Calu3 (cell line): Measurements from ENCODE around the gene FUZ. TPM values are rescaled to one million over a fixed set of nuclear protein-coding genes. Genes with fewer than 3 reads are reported as not detected.

Experiments
- BruUV-seq: library from RNA; stranded (reverse); fragments of 400-500 nt; replicated peaks from 2 replicates; lab custom pipeline; 2021; lab: Mats Ljungman, UMichigan
- CTCF ChIA-PET: fragments of 300-600 bp; sonication (Branson Sonifier 250); formaldehyde crosslinking; loops from one replicate; lab custom pipeline; 2022; ENCODE audit warnings: antibody characterized with exemption; lab: Charles Lee
- DNase-seq: peaks from one replicate; pipeline ENCODE4 v3.0.0; 2022
- H3K27ac Mint-ChIP-seq: one replicate; pipeline ENCODE4 v1.8.0; 2022; ENCODE audit warnings: mixed read lengths; ENCODE audit not compliant: unreplicated experiment
- H3K27me3 Mint-ChIP-seq: one replicate; pipeline ENCODE4 v1.8.0; 2022; ENCODE audit warnings: mixed read lengths; ENCODE audit not compliant: unreplicated experiment
- H3K36me3 Mint-ChIP-seq: one replicate; pipeline ENCODE4 v1.8.0; 2022; ENCODE audit warnings: mild to moderate bottlenecking, moderate library complexity, mixed read lengths; ENCODE audit not compliant: insufficient read depth, unreplicated experiment
- H3K4me1 Mint-ChIP-seq: one replicate; pipeline ENCODE4 v1.8.0; 2022; ENCODE audit warnings: mild to moderate bottlenecking, low read depth, mixed read lengths; ENCODE audit not compliant: unreplicated experiment
- H3K4me3 Mint-ChIP-seq: one replicate; pipeline ENCODE4 v1.8.0; 2022; ENCODE audit warnings: mild to moderate bottlenecking, low read depth, moderate library complexity, mixed read lengths; ENCODE audit not compliant: unreplicated experiment
- H3K9me3 Mint-ChIP-seq: one replicate; pipeline ENCODE4 v1.8.0; 2022; ENCODE audit warnings: low read depth, mixed read lengths; ENCODE audit not compliant: unreplicated experiment
- CTCF ChIP-seq: fragments of 200-600 bp; IDR thresholded peaks from one replicate; pipeline ENCODE4 v1.8.0; 2022; ENCODE audit warnings: antibody characterized with exemption; ENCODE audit not compliant: unreplicated experiment
- intact Hi-C: fragments of 100-400 bp; cut with micrococcal nuclease; formaldehyde crosslinking; loops from one replicate; pipeline ENCODE4 v1.10.0; 2022; ENCODE audit not compliant: unreplicated experiment
- total RNA-seq: library from RNA; stranded (reverse); gene quantifications from 2 replicates; pipeline ENCODE4 v1.2.3, GENCODE V29; 2022

Gene FUZ
- total RNA-seq, 1 experiment from 2014 or later = 12.2 TPM

- TSS peak; percentile 26 for BruUV-seq
- DNase-seq = no peak
- H3K4me3 Mint-ChIP-seq = no peak overlapping the region
- TF ChIP-seq CTCF = no peak
- intact Hi-C loops = no loop called here
- no peaks in the 10 kb centered on the region for H3K4me1 Mint-ChIP-seq
- CTCF ChIA-PET = no interaction called here
- no peaks in the 10 kb centered on the region for H3K9me3 Mint-ChIP-seq
- H3K36me3 Mint-ChIP-seq = peaks cover 43% of the 10 kb centered on the region
- H3K27me3 Mint-ChIP-seq = no peaks in the 10 kb centered on the region
- peak overlapping the region; percentile 3 for H3K27ac Mint-ChIP-seq
These were observed 7.1 kb downstream of the FUZ start for GRCh38 chr19:49805822-49806619.

- no TSS peak for BruUV-seq
- Mint-ChIP-seq H3K27me3 (no peaks in the 10 kb centered on the region), H3K27ac (no peak overlapping the region), H3K4me1 (no peaks in the 10 kb centered on the region), H3K9me3 (no peaks in the 10 kb centered on the region), H3K4me3 (no peak overlapping the region), H3K36me3 (peaks cover 38% of the 10 kb centered on the region)
- intact Hi-C loops = no loop called here
- CTCF ChIA-PET = no interaction called here
- no peak for DNase-seq
- TF ChIP-seq CTCF = no peak
These were observed 9.6 kb downstream of the FUZ start for GRCh38 chr19:49803529-49803856.

- Mint-ChIP-seq H3K9me3 (no peaks in the 10 kb centered on the region), H3K27me3 (no peaks in the 10 kb centered on the region), H3K27ac (no peak overlapping the region), H3K4me3 (no peak overlapping the region), H3K4me1 (no peaks in the 10 kb centered on the region), H3K36me3 (peaks cover 37% of the 10 kb centered on the region)
- DNase-seq = no peak
- CTCF ChIA-PET = no interaction called here
- BruUV-seq = no TSS peak
- no peak for TF ChIP-seq CTCF
- intact Hi-C loops = no loop called here
These were observed 10.1 kb downstream of the FUZ start for GRCh38 chr19:49802836-49803528.

- CTCF ChIA-PET = no interaction called here
- Mint-ChIP-seq H3K36me3 (peaks cover 41% of the 10 kb centered on the region), H3K9me3 (no peaks in the 10 kb centered on the region), H3K27me3 (no peaks in the 10 kb centered on the region), H3K4me1 (no peaks in the 10 kb centered on the region), H3K27ac (no peak overlapping the region), H3K4me3 (no peak overlapping the region)
- intact Hi-C loops = no loop called here
- BruUV-seq = no TSS peak
- no peak for TF ChIP-seq CTCF
- no peak for DNase-seq
These were observed 11.0 kb downstream of the FUZ start for GRCh38 chr19:49801966-49802661.
